SU-DHL-6 (cell line): ENCODE results near the gene C10orf120.

Experiments used
- CTCF ChIP-seq: fragments of 200-600 bp; sonication (generic); IDR thresholded peaks from one replicate; pipeline ENCODE4 v1.5.1; 2017; ENCODE audit warnings: antibody characterized with exemption, mild to moderate bottlenecking, low read length, moderate library complexity; ENCODE audit not compliant: insufficient read depth, poor library complexity, severe bottlenecking
- EZH2phosphoT487 ChIP-seq: fragments of 200-600 bp; sonication (generic), shearing (Covaris generic); conservative IDR thresholded peaks from 2 replicates; pipeline ENCODE4 v1.6.1; 2018; ENCODE audit warnings: mild to moderate bottlenecking, antibody characterized with exemption, low read length, moderate library complexity, mixed read lengths

DNA sequence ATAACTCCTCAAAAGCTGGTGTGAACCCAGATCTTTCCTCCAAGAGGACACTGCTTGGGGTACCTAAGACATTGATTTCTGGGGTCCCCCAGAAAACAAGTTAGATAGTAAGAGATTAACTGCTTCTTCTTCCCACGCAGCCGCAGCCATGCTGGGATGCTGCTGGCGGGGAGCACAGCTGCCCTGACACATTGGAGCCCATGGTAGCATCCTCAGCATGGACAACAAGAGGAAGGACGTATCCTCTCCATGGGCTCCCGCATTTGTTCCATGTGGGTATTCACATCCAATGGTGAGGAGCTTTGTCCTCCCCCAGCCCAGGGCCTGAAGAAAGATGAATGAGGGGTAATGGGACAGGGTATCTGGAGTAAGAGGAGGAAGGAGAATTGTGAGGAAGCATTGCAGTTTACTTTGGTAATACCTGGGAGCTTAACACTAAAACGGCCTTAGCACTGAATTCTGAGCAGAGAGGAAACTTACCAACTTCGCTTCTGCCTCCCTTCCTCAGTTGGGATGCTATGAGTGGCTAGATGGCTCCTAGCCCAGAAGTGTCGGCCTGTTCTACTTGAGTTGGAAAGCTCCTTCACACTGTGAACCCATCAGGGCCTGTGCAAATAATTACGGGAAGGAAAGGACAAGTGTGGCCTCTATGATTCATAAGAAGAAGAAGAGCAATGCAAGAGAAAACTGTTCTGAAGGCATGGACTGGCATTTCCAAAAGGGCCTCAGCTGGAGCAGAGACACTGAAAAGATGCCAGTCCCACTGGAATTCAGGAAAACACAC is 43.9 kb downstream of the C10orf120 start:
- TF ChIP-seq CTCF (no peak), EZH2phosphoT487 (no peak)
